H9 (cell line): ENCODE results near the gene CTPS1. TPM values are rescaled to one million over a fixed set of nuclear protein-coding genes. Genes with fewer than 3 reads are reported as not detected.

Experiments
- DNase-seq: peaks from one replicate; pipeline ENCODE4 v3.0.0-alpha.2; 2017
- H2AFZ ChIP-seq: one replicate; pipeline ENCODE4 v1.6.1; 2013; ENCODE audit warnings: mild to moderate bottlenecking, low read length, control low read depth, moderate library complexity
- H2AK5ac ChIP-seq: 2 replicates; pipeline ENCODE4 v1.6.1; 2013; ENCODE audit warnings: low read length, control low read depth, mixed read lengths; ENCODE audit not compliant: insufficient read length
- H2BK120ac ChIP-seq: one replicate; pipeline ENCODE4 v1.6.1; 2013; ENCODE audit warnings: low read depth, mild to moderate bottlenecking, low read length, control low read depth, inconsistent platforms; ENCODE audit not compliant: poor library complexity, severe bottlenecking
- H2BK12ac ChIP-seq: 2 replicates; pipeline ENCODE4 v1.6.1; 2013; ENCODE audit warnings: low read length, control low read depth, mixed read lengths, low read depth; ENCODE audit not compliant: insufficient read length
- H2BK15ac ChIP-seq: 2 replicates; pipeline ENCODE4 v1.6.1; 2013; ENCODE audit warnings: low read depth, low read length, control low read depth
- H2BK20ac ChIP-seq: one replicate; pipeline ENCODE4 v1.6.1; 2013; ENCODE audit warnings: low read depth, mild to moderate bottlenecking, low read length, control low read depth, inconsistent platforms; ENCODE audit not compliant: poor library complexity, severe bottlenecking
- H2BK5ac ChIP-seq: 2 replicates; pipeline ENCODE4 v1.6.1; 2013; ENCODE audit warnings: low read length, control low read depth, mixed read lengths; ENCODE audit not compliant: insufficient read length
- H3K14ac ChIP-seq: 2 replicates; pipeline ENCODE4 v1.6.1; 2013; ENCODE audit warnings: low read length, control low read depth; ENCODE audit not compliant: insufficient read depth
- H3K18ac ChIP-seq: 2 replicates; pipeline ENCODE4 v1.6.1; 2013; ENCODE audit warnings: low read depth, mild to moderate bottlenecking, mixed read lengths, low read length, control low read depth; ENCODE audit not compliant: insufficient read length
- H3K23ac ChIP-seq: 2 replicates; pipeline ENCODE4 v1.6.1; 2013; ENCODE audit warnings: low read length, control low read depth, mixed read lengths, low read depth; ENCODE audit not compliant: insufficient read length
- H3K23me2 ChIP-seq: 2 replicates; pipeline ENCODE4 v1.6.1; 2013; ENCODE audit warnings: low read depth, mild to moderate bottlenecking, mixed read lengths, low read length, control low read depth; ENCODE audit not compliant: insufficient read length, poor library complexity, severe bottlenecking
- H3K27ac ChIP-seq: 2 replicates; pipeline ENCODE4 v1.5.1; 2013; ENCODE audit warnings: low read length, control low read depth, mixed read lengths, low read depth; ENCODE audit not compliant: insufficient read length
- H3K27me3 ChIP-seq: 2 replicates; pipeline ENCODE4 v1.6.1; 2013; ENCODE audit warnings: low read length, control low read depth, inconsistent platforms; ENCODE audit not compliant: insufficient read depth
- H3K4ac ChIP-seq: 2 replicates; pipeline ENCODE4 v1.6.1; 2013; ENCODE audit warnings: low read depth, mild to moderate bottlenecking, control low read depth, inconsistent platforms, low read length, moderate library complexity
- H3K4me1 ChIP-seq: 2 replicates; pipeline ENCODE4 v1.6.1; 2013; ENCODE audit warnings: low read length, control low read depth, inconsistent platforms; ENCODE audit not compliant: insufficient read depth
- H3K4me2 ChIP-seq: 2 replicates; pipeline ENCODE4 v1.6.1; 2013; ENCODE audit warnings: low read length, control low read depth, mixed read lengths; ENCODE audit not compliant: insufficient read length, insufficient read depth
- H3K56ac ChIP-seq: 2 replicates; pipeline ENCODE4 v1.6.1; 2013; ENCODE audit warnings: low read depth, mild to moderate bottlenecking, mixed read lengths, low read length, control low read depth; ENCODE audit not compliant: insufficient read length
- H3K79me1 ChIP-seq: 2 replicates; pipeline ENCODE4 v1.6.1; 2013; ENCODE audit warnings: low read depth, mild to moderate bottlenecking, moderate library complexity, low read length, control low read depth, inconsistent platforms; ENCODE audit not compliant: insufficient read depth, poor library complexity, severe bottlenecking
- H3K79me2 ChIP-seq: 2 replicates; pipeline ENCODE4 v1.6.1; 2013; ENCODE audit warnings: low read length, control low read depth, inconsistent platforms; ENCODE audit not compliant: insufficient read depth
- H3K9ac ChIP-seq: 2 replicates; pipeline ENCODE4 v1.6.1; 2013; ENCODE audit warnings: low read length, control low read depth, mixed read lengths; ENCODE audit not compliant: insufficient read length; ENCODE audit errors: extremely low read depth
- H3K9me3 ChIP-seq: one replicate; pipeline ENCODE4 v1.6.1; 2013; ENCODE audit warnings: low read depth, low read length, inconsistent platforms; ENCODE audit not compliant: control insufficient read depth
- H3T11ph ChIP-seq: one replicate; pipeline ENCODE4 v1.6.1; 2013; ENCODE audit warnings: mild to moderate bottlenecking, low read length, control low read depth, inconsistent platforms
- H4K20me1 ChIP-seq: one replicate; pipeline ENCODE4 v1.6.1; 2013; ENCODE audit not compliant: control insufficient read depth, insufficient read length, insufficient read depth
- H4K5ac ChIP-seq: 2 replicates; pipeline ENCODE4 v1.6.1; 2013; ENCODE audit warnings: low read depth, mild to moderate bottlenecking, mixed read lengths, low read length, control low read depth; ENCODE audit not compliant: insufficient read length
- H4K8ac ChIP-seq: replicated peaks from 2 replicates; pipeline ENCODE4 v1.6.1; 2013; ENCODE audit warnings: low read length, control low read depth, mixed read lengths, low read depth; ENCODE audit not compliant: insufficient read length
- H4K91ac ChIP-seq: 2 replicates; pipeline ENCODE4 v1.6.1; 2013; ENCODE audit warnings: low read depth, mild to moderate bottlenecking, moderate library complexity, mixed read lengths, low read length, control low read depth; ENCODE audit not compliant: insufficient read length
- H3K27ac Mint-ChIP-seq, 3 experiments: 2 replicates in 2 of 3; 3 replicates in 1 of 3; pipeline ENCODE4 v1.8.0; 2020 to 2021; ENCODE audit warnings: mixed read lengths in 3 of 3, mild to moderate bottlenecking in 1 of 3, moderate library complexity in 1 of 3
- H3K27me3 Mint-ChIP-seq: 2 replicates; pipeline ENCODE4 v1.8.0; 2021; ENCODE audit warnings: low read depth, mild to moderate bottlenecking, moderate library complexity, mixed read lengths
- H3K36me3 Mint-ChIP-seq, 3 experiments: 2 replicates in 2 of 3; 3 replicates in 1 of 3; pipeline ENCODE4 v1.8.0; 2020 to 2021; ENCODE audit warnings: low read depth in 3 of 3, mixed read lengths in 3 of 3; ENCODE audit not compliant: insufficient read depth in 1 of 3
- H3K4me1 Mint-ChIP-seq, 2 experiments: 2 replicates each; pipeline ENCODE4 v1.8.0; 2020; ENCODE audit warnings: mixed read lengths in 2 of 2
- H3K4me3 Mint-ChIP-seq, 2 experiments: 2 replicates in 1 of 2; 3 replicates in 1 of 2; pipeline ENCODE4 v1.8.0; 2020 to 2021; ENCODE audit warnings: mild to moderate bottlenecking in 2 of 2, mixed read lengths in 2 of 2, moderate library complexity in 1 of 2
- H3K9me3 Mint-ChIP-seq, 2 experiments: 2 replicates in 1 of 2; 3 replicates in 1 of 2; pipeline ENCODE4 v1.8.0; 2020; ENCODE audit warnings: mild to moderate bottlenecking in 2 of 2, mixed read lengths in 2 of 2, moderate library complexity in 1 of 2
- CTCF ChIP-seq: fragments of 200-600 bp; sonication (generic); conservative IDR thresholded peaks from 3 replicates; pipeline ENCODE4 v1.8.0; 2021; ENCODE audit warnings: antibody characterized with exemption, mild to moderate bottlenecking
- WGBS: extraction: QIAGEN DNeasy Blood & Tissue Kit; methylation state at CpG from one replicate; pipeline ENCODE4 v1.1.7; 2013; ENCODE audit warnings: missing lambda C conversion rate, low lambda C conversion rate, mixed read lengths; ENCODE audit not compliant: insufficient read length; ENCODE audit errors: extremely low coverage; 5-methylcytosine and 5-hydroxymethylcytosine counted together
- total RNA-seq: library from RNA; stranded (reverse); gene quantifications from 2 replicates; pipeline ENCODE4 v1.2.1, GENCODE V29; 2021

Gene CTPS1
- total RNA-seq, 1 experiment from 2014 or later, result 105 TPM

- Histone ChIP-seq H2BK15ac (no peak overlapping the region), H2AK5ac (no peak overlapping the region), H4K91ac (no peak overlapping the region), H3K9me3 (no peaks in the 10 kb centered on the region), H3K4ac (no peak overlapping the region), H2BK5ac (no peak overlapping the region), H3K79me2 (peaks cover 20% of the 10 kb centered on the region; the same call in 1 of the 2 replicates), H2BK120ac (no peak overlapping the region), H3K27ac (no peak overlapping the region), H4K8ac (no peak overlapping the region), H2AFZ (no peak overlapping the region), H3K23ac (no peak overlapping the region), H3K23me2 (peaks cover 7% of the 10 kb centered on the region), H3K9ac (no peak overlapping the region), H3K27me3 (no peaks in the 10 kb centered on the region), H4K5ac (no peak overlapping the region), H3K4me1 (peaks cover 6% of the 10 kb centered on the region), H3T11ph (no peak overlapping the region), H2BK12ac (no peak overlapping the region), H3K56ac (no peak overlapping the region), H3K79me1 (no peaks in the 10 kb centered on the region), H2BK20ac (no peak overlapping the region), H3K18ac (no peak overlapping the region), H4K20me1 (no peaks in the 10 kb centered on the region), H3K4me2 (no peak overlapping the region), H3K14ac (no peak overlapping the region)
- peaks cover 16 to 19% of the 10 kb centered on the region in 2 experiments for H3K4me1 Mint-ChIP-seq
- no peak for TF ChIP-seq CTCF
- H3K9me3 Mint-ChIP-seq, result no peaks in the 10 kb centered on the region
- no peak overlapping the region for H3K4me3 Mint-ChIP-seq
- peaks cover 50 to 76% (median 72%) of the 10 kb centered on the region in 3 experiments; a peak in 6 of 7 replicates for H3K36me3 Mint-ChIP-seq
- no peaks in the 10 kb centered on the region for H3K27me3 Mint-ChIP-seq
- WGBS, result no CpG with 5 or more reads among the region's 5 CpGs
- DNase-seq, result no peak
- H3K27ac Mint-ChIP-seq, result no peak overlapping the region
These were observed 5.7 kb downstream of the CTPS1 start for GRCh38 chr1:40985161-40985560.
